Measurements from ENCODE around the gene ITGA8. TPM values are rescaled to one million over a fixed set of nuclear protein-coding genes. Genes with fewer than 3 reads are reported as not detected.
A peak's percentile ranks its signal among the peaks of the same experiment; 100 is the strongest.

ITGA8 gene
- total RNA-seq, 2 experiments from 2014 or later: not detected

DNA sequence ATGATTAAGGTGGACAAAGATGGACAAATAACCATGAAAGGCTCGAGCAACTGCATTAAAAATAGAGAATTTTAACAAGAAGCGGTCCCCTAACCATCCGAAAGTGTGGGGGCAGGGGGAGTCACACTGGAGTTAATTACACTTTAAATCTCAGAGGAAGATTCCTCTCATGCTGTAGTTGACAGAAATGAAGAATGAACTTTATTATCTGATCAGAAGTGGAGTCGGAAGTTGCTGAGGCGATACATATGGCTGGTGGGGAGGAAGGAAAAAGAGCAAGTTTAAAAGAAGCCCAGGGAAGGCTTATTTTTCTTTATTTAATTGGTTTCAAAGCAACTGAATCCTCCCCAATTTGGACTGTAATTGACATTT lies 246.3 kb downstream of the ITGA8 start:
- H3K27me3 Mint-ChIP-seq: peaks cover 11% of the 10 kb centered on the region
- H3K4me3 Mint-ChIP-seq: no peak overlapping the region
- DNase-seq (no peak), ATAC-seq (ENCODE audit: low read depth) (no peak)
- POLR2A ChIA-PET: no interaction called here
- H3K36me3 Mint-ChIP-seq: no peaks in the 10 kb centered on the region
- H3K9me3 Mint-ChIP-seq: peaks cover 1% of the 10 kb centered on the region
- no peak overlapping the region for H3K27ac Mint-ChIP-seq
- no peaks in the 10 kb centered on the region for H3K4me1 Mint-ChIP-seq

GRCh38 chr10:15472431-15473395 lies 247.0 kb downstream of the ITGA8 start:
- ATAC-seq (ENCODE audit: low read depth) (no peak), DNase-seq (no peak)
- Mint-ChIP-seq H3K9me3 (peaks cover 1% of the 10 kb centered on the region), H3K27me3 (peaks cover 11% of the 10 kb centered on the region), H3K4me3 (no peak overlapping the region), H3K36me3 (no peaks in the 10 kb centered on the region), H3K4me1 (no peaks in the 10 kb centered on the region), H3K27ac (no peak overlapping the region)
- POLR2A ChIA-PET: no interaction called here

- no peaks in the 10 kb centered on the region for H3K36me3 Mint-ChIP-seq
- POLR2A ChIA-PET: no interaction called here
- DNase-seq (no peak), ATAC-seq (ENCODE audit: low read depth) (no peak)
- no peaks in the 10 kb centered on the region for H3K4me1 Mint-ChIP-seq
- H3K4me3 Mint-ChIP-seq: no peak overlapping the region
- H3K27ac Mint-ChIP-seq: no peak overlapping the region
- peaks cover 1% of the 10 kb centered on the region for H3K9me3 Mint-ChIP-seq
- peaks cover 11% of the 10 kb centered on the region for H3K27me3 Mint-ChIP-seq
Observed at GRCh38 chr10:15472008-15472407, 247.7 kb downstream of the ITGA8 start.

- no peaks in the 10 kb centered on the region for H3K4me1 Mint-ChIP-seq
- H3K27ac Mint-ChIP-seq: peak overlapping the region; percentile 18
- POLR2A ChIA-PET: no interaction called here
- H3K27me3 Mint-ChIP-seq: peaks cover 7% of the 10 kb centered on the region
- ATAC-seq (ENCODE audit: low read depth) (no peak), DNase-seq (no peak)
- no peak overlapping the region for H3K4me3 Mint-ChIP-seq
- H3K9me3 Mint-ChIP-seq: no peaks in the 10 kb centered on the region
- no peaks in the 10 kb centered on the region for H3K36me3 Mint-ChIP-seq
Observed at GRCh38 chr10:15469111-15469510, 250.6 kb downstream of the ITGA8 start.

GRCh38 chr10:15464381-15464780 lies 255.3 kb downstream of the ITGA8 start:
- H3K4me1 Mint-ChIP-seq: no peaks in the 10 kb centered on the region
- DNase-seq (no peak), ATAC-seq (ENCODE audit: low read depth) (no peak)
- no peaks in the 10 kb centered on the region for H3K36me3 Mint-ChIP-seq
- H3K4me3 Mint-ChIP-seq: no peak overlapping the region
- peaks cover 13% of the 10 kb centered on the region for H3K27me3 Mint-ChIP-seq
- POLR2A ChIA-PET: no interaction called here
- peaks cover 3% of the 10 kb centered on the region for H3K9me3 Mint-ChIP-seq
- no peak overlapping the region for H3K27ac Mint-ChIP-seq

Other genes with a start within 250 kb of the ITGA8 start
- 10 to 100 TPM; 23.3 to 26.3 TPM for gene MINDY3, start 140.6 kb upstream of the ITGA8 start, total RNA-seq

Measured in activated naive CD8-positive, alpha-beta T cell treated with anti-CD3 and anti-CD28 coated beads, Interleukin-2, amount 10 ng/mL, durations not matched to agents 7 days and 5 days (primary cell).